K562 (cell line): ENCODE results near the gene TCF7. TPM values are rescaled to one million over a fixed set of nuclear protein-coding genes. Genes with fewer than 3 reads are reported as not detected.

Source experiments
- AFF1 ChIP-seq, 2 experiments: fragments of 450-650 bp; IDR thresholded peaks; 2 replicates each; pipeline ENCODE4 v1.6.1; 2018; ENCODE audit warnings: mild to moderate bottlenecking in 2 of 2, low read depth in 1 of 2; ENCODE audit not compliant: partially characterized antibody in 2 of 2
- ATF7 ChIP-seq: fragments of 450-650 bp; IDR thresholded peaks from 2 replicates; pipeline ENCODE4 v1.7.1; 2014; ENCODE audit warnings: mild to moderate bottlenecking, moderate library complexity
- CHD1 ChIP-seq: fragments of 200-600 bp; sonication (generic); IDR thresholded peaks from one replicate; pipeline ENCODE4 v1.6.1; 2012; ENCODE audit warnings: mild to moderate bottlenecking, moderate library complexity, low read length, inconsistent platforms
- E2F5 ChIP-seq: sonication (generic); formaldehyde crosslinking; IDR thresholded peaks from 2 replicates; pipeline ENCODE4 v1.8.0; 2022; ENCODE audit warnings: mild to moderate bottlenecking, missing genetic modification reagents
- ESRRA ChIP-seq: fragments of 450-650 bp; IDR thresholded peaks from 2 replicates; pipeline ENCODE4 v1.6.1; 2014; ENCODE audit warnings: low read depth, mild to moderate bottlenecking, moderate library complexity, borderline replicate concordance
- FOXK1 ChIP-seq: sonication (generic); formaldehyde crosslinking; IDR thresholded peaks from 2 replicates; pipeline ENCODE4 v1.8.0; 2022; ENCODE audit warnings: missing genetic modification reagents, mild to moderate bottlenecking, borderline replicate concordance
- JUND ChIP-seq, 2 experiments: IDR thresholded peaks; 2 replicates in 1 of 2; 3 replicates in 1 of 2; pipeline ENCODE4 v1.6.1; 2011; ENCODE audit warnings: borderline replicate concordance in 2 of 2, low read depth in 2 of 2, low read length in 2 of 2, improper control_type of control experiment in 1 of 2, missing biosample characterization in 1 of 2, missing genetic modification characterization in 1 of 2, missing genetic modification reagents in 1 of 2
- MNT ChIP-seq, 2 experiments: fragments of 450-650 bp; conservative IDR thresholded peaks; 2 replicates each; pipeline ENCODE4 v1.6.1; 2017; ENCODE audit warnings: mild to moderate bottlenecking in 2 of 2, moderate library complexity in 2 of 2
- NR3C1 ChIP-seq: sonication (generic); formaldehyde crosslinking; IDR thresholded peaks from 2 replicates; pipeline ENCODE4 v1.8.1; 2022; ENCODE audit warnings: missing genetic modification reagents
- RBFOX2 ChIP-seq: fragments of 200-400 bp; formaldehyde crosslinking; IDR thresholded peaks from 2 replicates; pipeline ENCODE4 v1.6.1; 2017; ENCODE audit warnings: low read depth, mild to moderate bottlenecking, low read length, moderate library complexity
- RBM39 ChIP-seq: fragments of 200-400 bp; formaldehyde crosslinking; optimal IDR thresholded peaks from 2 replicates; pipeline ENCODE3; 2018; ENCODE audit warnings: low read depth, low read length
- RNF2 ChIP-seq: sonication (generic); IDR thresholded peaks from 2 replicates; pipeline ENCODE4 v1.6.1; 2016
- STAT5A ChIP-seq: IDR thresholded peaks from 2 replicates; pipeline ENCODE4 v1.6.1; 2012; ENCODE audit warnings: low read length, inconsistent platforms, borderline replicate concordance
- ZFX ChIP-seq: sonication (generic); formaldehyde crosslinking; IDR thresholded peaks from 2 replicates; pipeline ENCODE4 v1.8.0; 2022; ENCODE audit warnings: mild to moderate bottlenecking, missing genetic modification reagents, moderate library complexity
- ZNF395 ChIP-seq: fragments of 200-800 bp; sonication (Bioruptor generic); IDR thresholded peaks from 2 replicates; pipeline ENCODE4 v1.6.1; 2017; ENCODE audit warnings: missing genetic modification characterization, missing compliant biosample characterization
- polyA plus RNA-seq, 8 experiments: library from polyadenylated mRNA; depleted of rRNA in 4 of 8; stranded (reverse) in 5 of 8; unstranded in 3 of 8; fragments of >200 nt; fragmentation: Nextera tagmentation in 2 of 8; fragmentation: Illumina TruSeq in 1 of 8; extraction: Ambion mirVana in 2 of 8; extraction: Trizol in 1 of 8; gene quantifications; 2 replicates each; pipeline versions ENCODE4 v1.2.1 to v1.2.3, GENCODE V29; 2011 to 2014; ENCODE audit warnings: inconsistent platforms in 1 of 8, missing spikeins in 1 of 8
- total RNA-seq, 7 experiments: library from RNA; depleted of rRNA in 6 of 7; stranded (reverse); fragments of >200 nt in 6 of 7; fragmentation: Illumina TruSeq in 2 of 7; extraction: Trizol in 2 of 7; gene quantifications; 2 replicates each; pipeline versions ENCODE4 v1.2.1 to v1.2.3, GENCODE V29; 2011 to 2021; ENCODE audit warnings: low replicate concordance in 1 of 7
- TF ChIP-seq, protein P1 (sequence below): sonication (generic); formaldehyde crosslinking; IDR thresholded peaks from 2 replicates; pipeline ENCODE4 v1.8.0; 2022; ENCODE audit warnings: missing genetic modification reagents, mild to moderate bottlenecking, borderline replicate concordance

Gene TCF7
- total and polyA plus RNA-seq, 9 of the 15 experiments (the other 6 are each of a cell fraction or from before 2014, with no cell fraction given): 1.6 to 14.9 (median 4.2) TPM

- TF ChIP-seq AFF1 (IDR thresholded peaks at IDR 0.05; ENCODE audit: low read depth in 1 of 2, partially characterized antibody in 2 of 2) (peak in 1 of 2 experiments; percentile 25), ZFX (peak; percentile 100), ESRRA (peak; percentile 58; the same call in 1 of the 2 replicates), RBM39 (no peak), RBFOX2 (peak; percentile 100), ZNF395 (CRISPR knock-in tag) (peak; percentile 11; the same call in 1 of the 2 replicates), JUND (IDR thresholded peaks at IDR 0.05; ENCODE audit: borderline replicate concordance, low read depth, low read length) (0 out of 2 replicates have a peak, but pooled peaks have one; percentile 21), JUND (tag; IDR thresholded peaks at IDR 0.05; ENCODE audit: borderline replicate concordance, low read depth, low read length) (peak; percentile 31; the same call in 1 of the 3 replicates), FOXK1 (CRISPR knock-in tag) (peak; percentile 87), MNT (conservative IDR thresholded peaks at IDR 0.05) (peak; percentile 48 to 76; a peak in 2 of 4 replicates), NR3C1 (CRISPR knock-in tag) (0 out of 2 replicates have a peak, but pooled peaks have one; percentile 40), STAT5A (no peak), ATF7 (peak; percentile 70; the same call in 1 of the 2 replicates), CHD1 (peak; percentile 34), RNF2 (peak; percentile 54; the same call in 1 of the 2 replicates), E2F5 (CRISPR knock-in tag) (peak; percentile 77; the same call in 1 of the 2 replicates)
- TF ChIP-seq, protein P1, sequence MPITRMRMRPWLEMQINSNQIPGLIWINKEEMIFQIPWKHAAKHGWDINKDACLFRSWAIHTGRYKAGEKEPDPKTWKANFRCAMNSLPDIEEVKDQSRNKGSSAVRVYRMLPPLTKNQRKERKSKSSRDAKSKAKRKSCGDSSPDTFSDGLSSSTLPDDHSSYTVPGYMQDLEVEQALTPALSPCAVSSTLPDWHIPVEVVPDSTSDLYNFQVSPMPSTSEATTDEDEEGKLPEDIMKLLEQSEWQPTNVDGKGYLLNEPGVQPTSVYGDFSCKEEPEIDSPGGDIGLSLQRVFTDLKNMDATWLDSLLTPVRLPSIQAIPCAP (CRISPR knock-in tag): 0 out of 2 replicates have a peak, but pooled peaks have one; percentile 33
These were observed 62.3 kb downstream of the TCF7 start, which contains the start of gene SKP1 (continued) for GRCh38 chr5:134176511-134177368.
